HepG2 (cell line): ENCODE data around the gene ADORA2B. TPM values are rescaled to one million over a fixed set of nuclear protein-coding genes. Genes with fewer than 3 reads are reported as not detected.

ENCODE experiments used
- BHLHE40 ChIP-seq: IDR thresholded peaks from 2 replicates; pipeline ENCODE4 v1.6.1; 2011; ENCODE audit warnings: low read length, improper control_type of control experiment
- CBX1 ChIP-seq: IDR thresholded peaks from one replicate; pipeline ENCODE4 v1.6.1; 2016; ENCODE audit warnings: antibody characterized with exemption, low read depth
- EEA1 ChIP-seq: sonication (generic); formaldehyde crosslinking; IDR thresholded peaks from 2 replicates; pipeline ENCODE4 v1.5.1; 2020; ENCODE audit warnings: mild to moderate bottlenecking, missing genetic modification reagents, borderline replicate concordance
- ETV5 ChIP-seq: IDR thresholded peaks from 2 replicates; pipeline ENCODE4 v1.6.1; 2018; ENCODE audit warnings: missing biosample characterization, missing genetic modification reagents, inconsistent platforms, borderline replicate concordance
- GLI4 ChIP-seq: sonication (generic); formaldehyde crosslinking; IDR thresholded peaks from 2 replicates; pipeline ENCODE4 v1.5.1; 2020; ENCODE audit warnings: missing genetic modification reagents, mild to moderate bottlenecking, moderate library complexity, borderline replicate concordance
- HDAC1 ChIP-seq: sonication (generic); formaldehyde crosslinking; IDR thresholded peaks from 2 replicates; pipeline ENCODE4 v1.5.1; 2020; ENCODE audit warnings: mild to moderate bottlenecking, missing genetic modification reagents
- HHEX ChIP-seq: IDR thresholded peaks from 2 replicates; pipeline ENCODE4 v1.6.1; 2016; ENCODE audit warnings: control low read depth
- KDM2A ChIP-seq: sonication (generic); formaldehyde crosslinking; IDR thresholded peaks from 2 replicates; pipeline ENCODE4 v1.4.0; 2020; ENCODE audit warnings: low read depth, missing genetic modification reagents, borderline replicate concordance
- KLF11 ChIP-seq: IDR thresholded peaks from 2 replicates; pipeline ENCODE4 v1.6.1; 2016; ENCODE audit warnings: missing compliant biosample characterization
- MAFF ChIP-seq: IDR thresholded peaks from 2 replicates; pipeline ENCODE4 v1.6.1; 2011; ENCODE audit warnings: low read depth, low read length, improper control_type of control experiment
- NR2F2 ChIP-seq: IDR thresholded peaks from 2 replicates; pipeline ENCODE4 v1.6.1; 2012; ENCODE audit warnings: low read depth, inconsistent platforms, borderline replicate concordance
- NR2F6 ChIP-seq, 2 experiments: IDR thresholded peaks; 2 replicates each; pipeline ENCODE4 v1.6.1; 2016; ENCODE audit warnings: antibody characterized with exemption in 1 of 2, mild to moderate bottlenecking in 1 of 2
- SALL1 ChIP-seq: sonication (generic); formaldehyde crosslinking; IDR thresholded peaks from 2 replicates; pipeline ENCODE4 v1.8.0; 2022; ENCODE audit warnings: mild to moderate bottlenecking, missing genetic modification reagents
- SOX6 ChIP-seq, 2 experiments: fragments of 450-650 bp in 1 of 2; sonication (generic) in 1 of 2; formaldehyde crosslinking in 1 of 2; IDR thresholded peaks; 2 replicates each; pipeline versions ENCODE4 v1.4.0 to v1.6.1; 2017 to 2020; ENCODE audit warnings: antibody characterized with exemption in 1 of 2, mild to moderate bottlenecking in 1 of 2, missing genetic modification reagents in 1 of 2
- TBX2 ChIP-seq: sonication (generic); formaldehyde crosslinking; IDR thresholded peaks from 2 replicates; pipeline ENCODE4 v1.5.0; 2020; ENCODE audit warnings: missing genetic modification reagents, mild to moderate bottlenecking, borderline replicate concordance
- TEAD2 ChIP-seq: sonication (generic); formaldehyde crosslinking; IDR thresholded peaks from 2 replicates; pipeline ENCODE4 v1.9.0; 2021; ENCODE audit warnings: missing genetic modification reagents
- ZNF713 ChIP-seq: sonication (generic); formaldehyde crosslinking; IDR thresholded peaks from 2 replicates; pipeline ENCODE4 v1.4.0; 2020; ENCODE audit warnings: mild to moderate bottlenecking, missing genetic modification reagents
- polyA plus RNA-seq, 8 experiments: library from polyadenylated mRNA; depleted of rRNA in 3 of 8; stranded (reverse) in 7 of 8; unstranded in 1 of 8; fragments of >200 nt; fragmentation: Illumina TruSeq in 4 of 8; extraction: Trizol in 4 of 8; gene quantifications; 2 replicates each; pipeline versions ENCODE4 v1.2.1 to v1.2.3, GENCODE V29; 2011 to 2016; ENCODE audit warnings: low read depth in 4 of 8, missing spikeins in 1 of 8, mixed read lengths in 1 of 8; ENCODE audit not compliant: insufficient read depth in 1 of 8
- total RNA-seq, 5 experiments: library from RNA; depleted of rRNA; stranded (reverse); fragments of >200 nt; fragmentation: Illumina TruSeq; extraction: Trizol; gene quantifications; 2 replicates each; pipeline ENCODE4 v1.2.3, GENCODE V29; 2016; ENCODE audit warnings: low read depth in 1 of 5
- TF ChIP-seq, protein P1 (sequence below): sonication (generic); formaldehyde crosslinking; IDR thresholded peaks from 2 replicates; pipeline ENCODE4 v1.4.0; 2020; ENCODE audit warnings: missing genetic modification reagents, borderline replicate concordance
- TF ChIP-seq, protein P2 (sequence below): sonication (generic); formaldehyde crosslinking; IDR thresholded peaks from 2 replicates; pipeline ENCODE4 v1.4.0; 2020; ENCODE audit warnings: missing genetic modification reagents
- TF ChIP-seq, protein P3 (sequence below): sonication (generic); formaldehyde crosslinking; IDR thresholded peaks from 2 replicates; pipeline ENCODE4 v1.4.0; 2020; ENCODE audit warnings: mild to moderate bottlenecking, missing genetic modification reagents, borderline replicate concordance

The ADORA2B gene
- total and polyA plus RNA-seq, 2 of the 13 experiments (the other 11 are each of a cell fraction or from before 2014, with no cell fraction given) = 10.4 to 20.0 TPM

DNA sequence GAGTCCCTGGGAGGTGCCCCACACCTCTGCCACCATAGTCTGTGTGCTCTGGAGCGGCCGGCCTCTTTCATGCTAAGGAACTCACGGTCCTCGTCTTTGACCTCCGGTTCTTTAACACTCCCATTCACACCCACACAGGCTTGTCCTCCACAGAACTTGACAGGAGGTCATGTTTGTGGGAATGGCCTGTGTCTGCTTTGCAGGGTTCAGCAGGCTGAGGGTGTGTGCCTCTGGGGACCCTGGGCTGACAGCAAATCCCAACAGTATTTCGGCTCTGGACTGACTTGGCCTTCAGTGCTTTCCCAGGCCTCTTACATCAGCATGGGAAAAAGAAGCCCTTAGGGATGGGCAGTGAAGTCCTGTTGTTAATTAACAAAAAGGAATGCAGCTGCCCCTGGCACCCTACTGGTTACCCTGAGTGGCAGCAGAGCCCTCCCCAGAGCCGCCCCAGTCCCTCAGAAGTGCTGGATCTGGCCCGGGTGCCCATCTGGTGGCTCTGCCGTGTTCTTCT is 35.4 kb upstream of the ADORA2B start (continued):
- TF ChIP-seq, protein P1, sequence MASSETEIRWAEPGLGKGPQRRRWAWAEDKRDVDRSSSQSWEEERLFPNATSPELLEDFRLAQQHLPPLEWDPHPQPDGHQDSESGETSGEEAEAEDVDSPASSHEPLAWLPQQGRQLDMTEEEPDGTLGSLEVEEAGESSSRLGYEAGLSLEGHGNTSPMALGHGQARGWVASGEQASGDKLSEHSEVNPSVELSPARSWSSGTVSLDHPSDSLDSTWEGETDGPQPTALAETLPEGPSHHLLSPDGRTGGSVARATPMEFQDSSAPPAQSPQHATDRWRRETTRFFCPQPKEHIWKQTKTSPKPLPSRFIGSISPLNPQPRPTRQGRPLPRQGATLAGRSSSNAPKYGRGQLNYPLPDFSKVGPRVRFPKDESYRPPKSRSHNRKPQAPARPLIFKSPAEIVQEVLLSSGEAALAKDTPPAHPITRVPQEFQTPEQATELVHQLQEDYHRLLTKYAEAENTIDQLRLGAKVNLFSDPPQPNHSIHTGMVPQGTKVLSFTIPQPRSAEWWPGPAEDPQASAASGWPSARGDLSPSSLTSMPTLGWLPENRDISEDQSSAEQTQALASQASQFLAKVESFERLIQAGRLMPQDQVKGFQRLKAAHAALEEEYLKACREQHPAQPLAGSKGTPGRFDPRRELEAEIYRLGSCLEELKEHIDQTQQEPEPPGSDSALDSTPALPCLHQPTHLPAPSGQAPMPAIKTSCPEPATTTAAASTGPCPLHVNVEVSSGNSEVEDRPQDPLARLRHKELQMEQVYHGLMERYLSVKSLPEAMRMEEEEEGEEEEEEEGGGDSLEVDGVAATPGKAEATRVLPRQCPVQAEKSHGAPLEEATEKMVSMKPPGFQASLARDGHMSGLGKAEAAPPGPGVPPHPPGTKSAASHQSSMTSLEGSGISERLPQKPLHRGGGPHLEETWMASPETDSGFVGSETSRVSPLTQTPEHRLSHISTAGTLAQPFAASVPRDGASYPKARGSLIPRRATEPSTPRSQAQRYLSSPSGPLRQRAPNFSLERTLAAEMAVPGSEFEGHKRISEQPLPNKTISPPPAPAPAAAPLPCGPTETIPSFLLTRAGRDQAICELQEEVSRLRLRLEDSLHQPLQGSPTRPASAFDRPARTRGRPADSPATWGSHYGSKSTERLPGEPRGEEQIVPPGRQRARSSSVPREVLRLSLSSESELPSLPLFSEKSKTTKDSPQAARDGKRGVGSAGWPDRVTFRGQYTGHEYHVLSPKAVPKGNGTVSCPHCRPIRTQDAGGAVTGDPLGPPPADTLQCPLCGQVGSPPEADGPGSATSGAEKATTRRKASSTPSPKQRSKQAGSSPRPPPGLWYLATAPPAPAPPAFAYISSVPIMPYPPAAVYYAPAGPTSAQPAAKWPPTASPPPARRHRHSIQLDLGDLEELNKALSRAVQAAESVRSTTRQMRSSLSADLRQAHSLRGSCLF (CRISPR knock-in tag) = no peak
- TF ChIP-seq ZNF713 (CRISPR knock-in tag) (no peak), ETV5 (CRISPR knock-in tag) (peak; percentile 39; the same call in 1 of the 2 replicates), KLF11 (CRISPR knock-in tag) (no peak), SALL1 (CRISPR knock-in tag) (peak; percentile 17; the same call in 1 of the 2 replicates), EEA1 (CRISPR knock-in tag) (no peak), BHLHE40 (0 out of 2 replicates have a peak, but pooled peaks have one; percentile 51), HHEX (CRISPR knock-in tag) (peak; percentile 73), HDAC1 (CRISPR knock-in tag) (0 out of 2 replicates have a peak, but pooled peaks have one; percentile 15), KDM2A (CRISPR knock-in tag) (no peak), SOX6 (IDR thresholded peaks at IDR 0.05) (no peak), SOX6 (CRISPR knock-in tag; IDR thresholded peaks at IDR 0.05) (0 out of 2 replicates have a peak, but pooled peaks have one; percentile 31), GLI4 (no peak), CBX1 (no peak), TBX2 (CRISPR knock-in tag) (peak; percentile 71), NR2F2 (peak; percentile 66), TEAD2 (CRISPR knock-in tag) (no peak), NR2F6 (IDR thresholded peaks at IDR 0.05) (peak; percentile 80), NR2F6 (CRISPR knock-in tag; IDR thresholded peaks at IDR 0.05) (0 out of 2 replicates have a peak, but pooled peaks have one; percentile 50), MAFF (no peak)
- TF ChIP-seq, protein P2, sequence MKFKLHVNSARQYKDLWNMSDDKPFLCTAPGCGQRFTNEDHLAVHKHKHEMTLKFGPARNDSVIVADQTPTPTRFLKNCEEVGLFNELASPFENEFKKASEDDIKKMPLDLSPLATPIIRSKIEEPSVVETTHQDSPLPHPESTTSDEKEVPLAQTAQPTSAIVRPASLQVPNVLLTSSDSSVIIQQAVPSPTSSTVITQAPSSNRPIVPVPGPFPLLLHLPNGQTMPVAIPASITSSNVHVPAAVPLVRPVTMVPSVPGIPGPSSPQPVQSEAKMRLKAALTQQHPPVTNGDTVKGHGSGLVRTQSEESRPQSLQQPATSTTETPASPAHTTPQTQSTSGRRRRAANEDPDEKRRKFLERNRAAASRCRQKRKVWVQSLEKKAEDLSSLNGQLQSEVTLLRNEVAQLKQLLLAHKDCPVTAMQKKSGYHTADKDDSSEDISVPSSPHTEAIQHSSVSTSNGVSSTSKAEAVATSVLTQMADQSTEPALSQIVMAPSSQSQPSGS (CRISPR knock-in tag) = no peak
- TF ChIP-seq, protein P3, sequence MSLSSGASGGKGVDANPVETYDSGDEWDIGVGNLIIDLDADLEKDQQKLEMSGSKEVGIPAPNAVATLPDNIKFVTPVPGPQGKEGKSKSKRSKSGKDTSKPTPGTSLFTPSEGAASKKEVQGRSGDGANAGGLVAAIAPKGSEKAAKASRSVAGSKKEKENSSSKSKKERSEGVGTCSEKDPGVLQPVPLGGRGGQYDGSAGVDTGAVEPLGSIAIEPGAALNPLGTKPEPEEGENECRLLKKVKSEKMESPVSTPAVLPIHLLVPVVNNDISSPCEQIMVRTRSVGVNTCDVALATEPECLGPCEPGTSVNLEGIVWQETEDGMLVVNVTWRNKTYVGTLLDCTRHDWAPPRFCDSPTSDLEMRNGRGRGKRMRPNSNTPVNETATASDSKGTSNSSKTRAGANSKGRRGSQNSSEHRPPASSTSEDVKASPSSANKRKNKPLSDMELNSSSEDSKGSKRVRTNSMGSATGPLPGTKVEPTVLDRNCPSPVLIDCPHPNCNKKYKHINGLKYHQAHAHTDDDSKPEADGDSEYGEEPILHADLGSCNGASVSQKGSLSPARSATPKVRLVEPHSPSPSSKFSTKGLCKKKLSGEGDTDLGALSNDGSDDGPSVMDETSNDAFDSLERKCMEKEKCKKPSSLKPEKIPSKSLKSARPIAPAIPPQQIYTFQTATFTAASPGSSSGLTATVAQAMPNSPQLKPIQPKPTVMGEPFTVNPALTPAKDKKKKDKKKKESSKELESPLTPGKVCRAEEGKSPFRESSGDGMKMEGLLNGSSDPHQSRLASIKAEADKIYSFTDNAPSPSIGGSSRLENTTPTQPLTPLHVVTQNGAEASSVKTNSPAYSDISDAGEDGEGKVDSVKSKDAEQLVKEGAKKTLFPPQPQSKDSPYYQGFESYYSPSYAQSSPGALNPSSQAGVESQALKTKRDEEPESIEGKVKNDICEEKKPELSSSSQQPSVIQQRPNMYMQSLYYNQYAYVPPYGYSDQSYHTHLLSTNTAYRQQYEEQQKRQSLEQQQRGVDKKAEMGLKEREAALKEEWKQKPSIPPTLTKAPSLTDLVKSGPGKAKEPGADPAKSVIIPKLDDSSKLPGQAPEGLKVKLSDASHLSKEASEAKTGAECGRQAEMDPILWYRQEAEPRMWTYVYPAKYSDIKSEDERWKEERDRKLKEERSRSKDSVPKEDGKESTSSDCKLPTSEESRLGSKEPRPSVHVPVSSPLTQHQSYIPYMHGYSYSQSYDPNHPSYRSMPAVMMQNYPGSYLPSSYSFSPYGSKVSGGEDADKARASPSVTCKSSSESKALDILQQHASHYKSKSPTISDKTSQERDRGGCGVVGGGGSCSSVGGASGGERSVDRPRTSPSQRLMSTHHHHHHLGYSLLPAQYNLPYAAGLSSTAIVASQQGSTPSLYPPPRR (CRISPR knock-in tag) = peak; percentile 27; the same call in 1 of the 2 replicates
